GM12874 (cell line): ENCODE measurements around the gene SNX27.

Source experiments
- TF ChIP-seq, protein P1 (sequence below): IDR thresholded peaks from 2 replicates; pipeline ENCODE4 v1.5.1; 2011; ENCODE audit warnings: low read depth, mild to moderate bottlenecking, control low read depth, low read length, moderate library complexity; ENCODE audit not compliant: insufficient read depth

Gene SNX27

DNA sequence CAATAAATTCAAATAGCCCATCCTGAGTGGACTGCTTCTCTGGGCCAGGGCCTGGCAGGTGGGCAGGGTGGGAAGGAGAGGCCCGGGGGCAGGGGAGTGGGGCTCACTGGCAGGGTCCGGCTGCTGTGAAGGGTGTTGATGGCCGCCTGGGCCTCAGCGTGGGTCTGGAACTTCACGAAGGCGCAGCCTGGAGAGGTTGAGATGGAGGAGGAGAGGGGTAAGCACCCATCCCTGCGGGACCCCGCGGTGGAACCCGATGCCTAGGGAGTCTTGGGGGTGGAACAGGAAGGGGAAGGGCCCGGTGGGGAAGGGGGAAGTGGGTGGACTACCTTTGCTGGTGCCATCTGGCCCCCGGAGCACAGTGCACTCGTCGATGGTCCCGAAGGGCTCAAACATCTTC, 97.0 kb downstream of the SNX27 start:
- TF ChIP-seq, protein P1, sequence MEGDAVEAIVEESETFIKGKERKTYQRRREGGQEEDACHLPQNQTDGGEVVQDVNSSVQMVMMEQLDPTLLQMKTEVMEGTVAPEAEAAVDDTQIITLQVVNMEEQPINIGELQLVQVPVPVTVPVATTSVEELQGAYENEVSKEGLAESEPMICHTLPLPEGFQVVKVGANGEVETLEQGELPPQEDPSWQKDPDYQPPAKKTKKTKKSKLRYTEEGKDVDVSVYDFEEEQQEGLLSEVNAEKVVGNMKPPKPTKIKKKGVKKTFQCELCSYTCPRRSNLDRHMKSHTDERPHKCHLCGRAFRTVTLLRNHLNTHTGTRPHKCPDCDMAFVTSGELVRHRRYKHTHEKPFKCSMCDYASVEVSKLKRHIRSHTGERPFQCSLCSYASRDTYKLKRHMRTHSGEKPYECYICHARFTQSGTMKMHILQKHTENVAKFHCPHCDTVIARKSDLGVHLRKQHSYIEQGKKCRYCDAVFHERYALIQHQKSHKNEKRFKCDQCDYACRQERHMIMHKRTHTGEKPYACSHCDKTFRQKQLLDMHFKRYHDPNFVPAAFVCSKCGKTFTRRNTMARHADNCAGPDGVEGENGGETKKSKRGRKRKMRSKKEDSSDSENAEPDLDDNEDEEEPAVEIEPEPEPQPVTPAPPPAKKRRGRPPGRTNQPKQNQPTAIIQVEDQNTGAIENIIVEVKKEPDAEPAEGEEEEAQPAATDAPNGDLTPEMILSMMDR: no peak

DNA sequence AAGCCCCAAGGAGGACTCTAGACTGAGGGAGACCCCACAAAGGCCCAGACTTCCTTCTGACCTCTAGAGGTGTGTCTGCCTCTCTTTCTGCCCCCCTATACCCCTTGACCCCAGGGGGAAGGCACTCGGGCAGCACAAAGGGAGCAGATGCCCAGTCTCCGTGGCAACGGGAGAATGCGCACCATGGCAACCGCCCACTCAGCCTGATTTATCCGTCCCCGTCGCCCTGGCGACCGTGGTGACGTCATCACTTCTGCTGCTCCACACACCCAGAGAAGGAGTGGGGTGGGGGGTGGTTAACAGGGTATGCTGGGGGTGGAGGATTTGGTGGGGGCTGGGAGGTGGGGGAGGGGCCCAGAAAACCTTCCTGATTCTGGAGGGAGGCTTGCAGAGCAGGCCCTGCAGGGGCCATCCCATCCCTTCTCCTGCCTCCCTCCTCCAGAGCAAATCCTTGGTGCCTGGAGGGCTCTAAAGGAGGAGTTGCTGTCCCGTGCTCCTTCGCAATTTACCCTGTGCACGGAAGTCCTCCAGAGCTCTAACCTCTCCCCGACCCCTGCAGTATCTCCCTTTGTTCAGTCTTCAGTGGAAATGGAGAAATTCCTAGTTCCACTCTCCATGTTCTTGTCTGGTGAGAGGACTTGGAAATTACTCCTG, 98.5 kb downstream of the SNX27 start:
- TF ChIP-seq, protein P1: no peak

DNA sequence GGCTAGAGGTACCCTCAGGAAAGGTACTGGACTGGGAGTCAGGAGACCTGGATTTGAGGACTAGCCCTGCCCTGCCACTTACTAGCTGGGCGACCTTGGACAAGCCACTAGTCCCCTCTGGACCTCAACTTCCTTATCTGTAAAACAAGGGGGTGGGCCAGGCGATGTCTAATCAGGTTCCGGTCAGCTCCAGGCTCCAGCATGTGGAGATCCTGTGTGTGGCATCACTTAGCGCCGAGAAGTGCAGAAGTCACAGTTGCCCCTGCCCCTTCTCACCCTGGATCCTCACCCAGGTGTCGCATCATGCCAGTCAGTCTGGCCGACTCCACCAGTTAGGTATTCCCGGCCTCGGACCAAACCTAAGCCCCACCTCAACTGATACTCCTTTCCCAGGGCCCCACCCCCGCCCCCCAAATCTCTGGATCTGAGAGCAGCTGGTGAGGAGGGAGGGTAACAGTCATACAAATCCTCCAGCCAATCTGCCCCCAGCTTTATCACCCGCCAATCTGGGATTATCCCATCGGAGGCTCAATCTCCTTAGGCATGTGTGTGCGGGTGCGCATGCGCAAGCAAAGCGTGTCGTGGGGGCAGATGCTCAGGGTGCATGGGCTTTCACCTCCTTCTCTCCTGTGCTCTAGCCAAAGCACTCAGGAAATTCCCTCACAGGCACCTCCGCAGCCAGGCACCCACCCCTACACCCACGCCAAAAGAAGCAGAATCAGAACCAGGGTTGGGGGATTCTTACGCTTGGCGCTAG, 99.4 kb downstream of the SNX27 start:
- TF ChIP-seq, protein P1: no peak

DNA sequence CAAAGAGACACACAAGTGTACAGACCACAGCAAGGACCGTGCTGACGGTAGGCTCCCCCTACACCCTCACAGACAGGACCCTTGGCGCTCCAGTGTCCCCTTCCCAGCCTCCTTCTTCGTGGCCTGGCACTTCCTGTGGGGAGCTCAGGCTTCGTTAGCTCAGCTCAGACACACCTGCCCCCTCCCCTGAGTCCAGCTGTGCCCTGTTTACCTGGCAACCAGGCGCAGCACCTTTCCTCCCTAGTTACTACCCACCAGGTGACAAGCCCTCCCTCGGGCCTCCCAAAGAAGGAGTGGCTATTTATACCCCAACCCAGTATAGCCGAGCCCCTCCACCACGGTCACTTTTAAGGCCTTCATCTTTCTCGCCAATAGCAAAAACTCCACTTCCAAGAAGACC, 100.1 kb downstream of the SNX27 start:
- TF ChIP-seq, protein P1: no peak

DNA sequence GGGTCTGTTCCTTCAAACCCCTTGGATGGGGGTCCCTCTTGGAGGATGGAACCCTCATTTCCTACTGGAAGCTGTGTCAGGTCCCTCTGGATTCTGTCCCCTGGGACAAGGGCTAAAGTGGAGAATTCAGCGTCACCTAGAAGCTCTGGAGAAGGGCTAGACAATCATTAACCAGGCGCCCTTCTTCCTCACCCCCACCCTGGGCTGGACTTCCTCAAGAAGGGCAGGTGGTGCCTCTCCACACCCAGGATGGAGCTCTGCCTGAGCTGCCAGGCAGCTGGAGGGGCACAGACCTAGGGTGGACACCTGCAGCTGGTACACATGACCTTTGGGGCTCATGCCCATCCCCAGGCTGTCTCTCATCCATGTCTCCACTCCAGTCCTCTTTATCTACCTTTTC, 101.2 kb downstream of the SNX27 start:
- TF ChIP-seq, protein P1: no peak

DNA sequence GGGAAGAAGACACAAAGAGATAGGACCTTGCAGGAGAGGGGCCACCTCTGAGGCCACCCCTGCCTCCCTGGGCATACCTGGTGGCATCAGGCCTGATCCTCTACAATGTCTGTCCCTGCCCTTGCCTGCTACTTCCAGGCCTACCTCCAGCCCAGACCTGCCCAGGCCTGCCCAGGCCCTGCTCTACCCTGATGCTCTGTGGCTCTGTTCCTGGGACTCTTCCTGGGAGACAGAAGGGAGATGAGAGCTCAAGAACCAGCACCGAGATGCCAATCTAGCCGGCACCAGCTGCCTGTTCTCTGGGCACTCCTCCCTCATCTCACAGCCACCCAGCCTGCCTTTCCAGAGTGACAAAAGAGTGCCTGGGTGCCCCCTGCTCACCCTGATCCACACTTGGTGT, 102.0 kb downstream of the SNX27 start:
- TF ChIP-seq, protein P1: no peak

DNA sequence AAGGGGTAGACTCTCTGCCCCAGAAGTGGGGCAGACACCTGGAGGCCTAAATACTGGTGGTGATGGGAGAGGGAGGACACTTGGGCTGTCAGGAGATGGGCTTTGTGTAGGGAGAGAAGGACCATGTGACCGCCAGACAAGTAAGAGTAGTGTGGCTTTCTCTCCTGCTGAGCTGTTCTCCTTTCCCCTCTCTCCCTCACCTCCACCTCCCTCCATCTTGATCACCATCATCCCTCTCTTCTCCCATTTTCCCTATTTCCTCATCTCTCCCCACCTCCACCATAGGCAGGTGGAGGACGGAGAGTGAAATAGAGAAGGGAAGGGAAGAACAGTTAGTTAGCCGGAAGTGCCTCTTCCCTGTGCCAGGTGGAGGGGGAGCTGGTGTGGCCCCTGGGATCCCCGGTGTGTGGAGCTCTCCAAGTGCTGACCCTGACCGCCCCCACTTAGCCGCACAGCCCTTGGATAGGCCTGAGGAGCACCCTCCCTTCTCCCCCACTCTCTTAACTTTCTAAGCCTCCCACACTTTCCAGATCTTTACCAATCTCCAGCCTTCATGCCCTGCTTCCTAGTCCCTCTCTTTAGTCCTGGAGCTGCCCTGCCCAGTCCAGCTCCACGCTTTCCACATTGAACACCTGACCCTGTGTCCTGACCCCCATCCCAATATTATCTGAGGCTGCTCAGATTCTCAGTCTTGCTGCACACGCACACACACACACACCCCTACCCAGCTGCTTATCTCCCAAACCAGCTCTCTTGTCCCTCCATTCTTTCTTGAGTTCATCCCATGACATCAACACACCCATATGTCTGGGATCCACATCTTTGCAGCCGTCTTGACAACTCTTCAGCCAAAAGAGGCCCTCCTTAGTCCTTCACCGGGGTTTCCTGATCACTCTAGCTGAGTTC, 103.2 kb downstream of the SNX27 start:
- TF ChIP-seq, protein P1: no peak
